Neural cell (in vitro differentiated cells): ENCODE measurements around the gene STPG4.

Experiments used
- EP300 ChIP-seq: fragments of 450-650 bp; conservative IDR thresholded peaks from 2 replicates; pipeline ENCODE4 v1.6.1; 2014; ENCODE audit warnings: antibody characterized with exemption, mild to moderate bottlenecking, moderate library complexity; ENCODE audit not compliant: poor library complexity, severe bottlenecking
- EZH2 ChIP-seq: fragments of 200-600, 300-800 bp; shearing (Covaris generic), sonication (generic); IDR thresholded peaks from 2 replicates; pipeline ENCODE4 v1.6.1; 2014; ENCODE audit warnings: antibody characterized with exemption, low read length, borderline replicate concordance, mild to moderate bottlenecking; ENCODE audit not compliant: insufficient read depth, poor library complexity, severe bottlenecking
- MXI1 ChIP-seq: fragments of 450-650 bp; conservative IDR thresholded peaks from 2 replicates; pipeline ENCODE4 v1.6.1; 2014; ENCODE audit warnings: antibody characterized with exemption, mild to moderate bottlenecking; ENCODE audit not compliant: poor library complexity, severe bottlenecking
- POLR2AphosphoS5 ChIP-seq: IDR thresholded peaks from 2 replicates; pipeline ENCODE4 v1.6.1; 2012
- RAD21 ChIP-seq: fragments of 450-650 bp; conservative IDR thresholded peaks from 2 replicates; pipeline ENCODE4 v1.6.1; 2014; ENCODE audit warnings: antibody characterized with exemption, mild to moderate bottlenecking, moderate library complexity
- REST ChIP-seq: IDR thresholded peaks from 2 replicates; pipeline ENCODE4 v1.6.1; 2012; ENCODE audit warnings: borderline replicate concordance
- TAF1 ChIP-seq: IDR thresholded peaks from 2 replicates; pipeline ENCODE4 v1.6.1; 2012; ENCODE audit warnings: low read depth
- TF ChIP-seq, protein P1 (sequence below): fragments of 450-650 bp; IDR thresholded peaks from 2 replicates; pipeline ENCODE4 v1.5.1; 2014; ENCODE audit warnings: antibody characterized with exemption, mild to moderate bottlenecking, moderate library complexity; ENCODE audit not compliant: poor library complexity, severe bottlenecking

DNA sequence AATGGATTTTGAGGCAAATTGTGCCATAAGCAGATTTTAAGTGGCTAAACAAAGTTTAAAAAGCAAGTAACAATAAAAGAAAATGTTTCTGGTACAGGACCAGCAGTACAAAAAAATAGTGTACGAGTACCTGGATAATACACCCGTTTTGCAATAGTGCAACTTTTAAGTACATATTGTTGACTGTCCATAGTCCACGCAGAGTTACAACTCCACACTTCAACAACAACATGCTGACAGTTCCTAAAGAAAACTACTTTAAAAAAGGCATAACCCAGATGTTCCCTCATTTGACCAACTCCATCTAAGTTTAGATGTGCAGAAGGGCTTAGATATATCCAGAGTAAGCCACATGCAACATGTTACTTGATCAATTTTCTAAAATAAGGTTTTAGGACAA lies 5.1 kb upstream of the STPG4 start:
- no peak for TF ChIP-seq MXI1
- TF ChIP-seq, protein P1, sequence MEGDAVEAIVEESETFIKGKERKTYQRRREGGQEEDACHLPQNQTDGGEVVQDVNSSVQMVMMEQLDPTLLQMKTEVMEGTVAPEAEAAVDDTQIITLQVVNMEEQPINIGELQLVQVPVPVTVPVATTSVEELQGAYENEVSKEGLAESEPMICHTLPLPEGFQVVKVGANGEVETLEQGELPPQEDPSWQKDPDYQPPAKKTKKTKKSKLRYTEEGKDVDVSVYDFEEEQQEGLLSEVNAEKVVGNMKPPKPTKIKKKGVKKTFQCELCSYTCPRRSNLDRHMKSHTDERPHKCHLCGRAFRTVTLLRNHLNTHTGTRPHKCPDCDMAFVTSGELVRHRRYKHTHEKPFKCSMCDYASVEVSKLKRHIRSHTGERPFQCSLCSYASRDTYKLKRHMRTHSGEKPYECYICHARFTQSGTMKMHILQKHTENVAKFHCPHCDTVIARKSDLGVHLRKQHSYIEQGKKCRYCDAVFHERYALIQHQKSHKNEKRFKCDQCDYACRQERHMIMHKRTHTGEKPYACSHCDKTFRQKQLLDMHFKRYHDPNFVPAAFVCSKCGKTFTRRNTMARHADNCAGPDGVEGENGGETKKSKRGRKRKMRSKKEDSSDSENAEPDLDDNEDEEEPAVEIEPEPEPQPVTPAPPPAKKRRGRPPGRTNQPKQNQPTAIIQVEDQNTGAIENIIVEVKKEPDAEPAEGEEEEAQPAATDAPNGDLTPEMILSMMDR: no peak
- TF ChIP-seq EP300: no peak
- TF ChIP-seq TAF1: no peak
- TF ChIP-seq EZH2: no peak
- no peak for TF ChIP-seq POLR2AphosphoS5
- TF ChIP-seq RAD21: no peak
- no peak for TF ChIP-seq REST
